Amygdala (tissue), 56 donors: Measurements from ENCODE around the gene CLOCK.

Source experiments
- DNase-seq, 56 donors: peaks; one replicate each; lab custom pipeline; 2025; lab: John Stamatoyannopoulos, UW

CLOCK gene

DNA sequence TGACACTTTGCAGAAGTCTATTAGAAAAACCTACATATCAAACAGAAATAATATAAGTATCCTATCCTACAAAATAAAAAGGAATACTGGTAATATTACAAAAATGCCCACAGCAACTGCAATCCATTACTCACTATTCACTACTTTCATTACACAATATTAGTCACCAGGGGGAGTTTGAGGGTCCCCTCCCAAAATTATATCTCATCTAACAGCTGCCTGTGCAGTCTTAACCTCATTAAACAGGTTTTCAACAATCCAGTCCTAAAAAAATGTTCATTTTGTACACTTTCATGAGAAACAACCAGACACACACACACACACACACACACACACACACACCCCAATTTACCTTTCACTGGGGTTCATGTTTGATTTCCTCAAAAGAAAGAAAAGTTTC is 2.9 kb downstream of the CLOCK start:
- no peak for DNase-seq

DNA sequence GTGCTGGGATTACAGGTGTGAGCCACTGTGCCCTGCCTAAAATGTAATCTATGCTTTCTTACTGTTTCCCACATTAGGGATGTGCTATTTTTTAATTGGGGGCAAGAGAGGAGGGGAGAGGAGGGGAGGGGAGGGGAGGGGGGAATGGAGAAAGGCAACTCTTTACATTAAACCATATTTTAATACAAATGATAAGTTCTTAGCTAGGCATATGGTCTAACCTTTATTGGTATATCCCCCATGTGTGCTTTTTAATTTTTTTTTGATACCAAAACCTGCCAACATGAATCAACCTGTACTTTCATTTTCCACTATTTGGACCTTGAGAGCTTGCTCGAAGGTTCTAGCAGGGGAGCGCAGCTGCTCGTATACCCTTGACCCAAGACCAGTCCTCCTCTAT is 6.4 kb downstream of the CLOCK start:
- DNase-seq: no peak

DNA sequence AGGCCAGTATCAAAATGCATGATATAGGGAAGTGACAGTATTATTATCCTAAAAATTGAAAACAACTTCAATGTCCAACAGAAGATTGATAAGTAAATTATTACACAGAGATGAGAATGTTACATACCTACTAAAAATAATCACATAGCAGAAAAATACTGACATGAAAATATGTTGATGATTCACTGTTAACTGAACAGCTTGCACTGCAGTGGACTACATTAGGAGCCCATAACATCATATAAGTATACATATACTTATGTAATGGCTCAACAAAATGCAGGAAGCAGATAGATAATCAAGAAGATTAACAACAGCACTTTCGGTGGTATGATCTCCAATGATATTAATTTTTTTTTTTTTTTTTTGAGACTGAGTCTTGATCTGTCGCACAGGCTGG is 7.1 kb downstream of the CLOCK start:
- no peak for DNase-seq

DNA sequence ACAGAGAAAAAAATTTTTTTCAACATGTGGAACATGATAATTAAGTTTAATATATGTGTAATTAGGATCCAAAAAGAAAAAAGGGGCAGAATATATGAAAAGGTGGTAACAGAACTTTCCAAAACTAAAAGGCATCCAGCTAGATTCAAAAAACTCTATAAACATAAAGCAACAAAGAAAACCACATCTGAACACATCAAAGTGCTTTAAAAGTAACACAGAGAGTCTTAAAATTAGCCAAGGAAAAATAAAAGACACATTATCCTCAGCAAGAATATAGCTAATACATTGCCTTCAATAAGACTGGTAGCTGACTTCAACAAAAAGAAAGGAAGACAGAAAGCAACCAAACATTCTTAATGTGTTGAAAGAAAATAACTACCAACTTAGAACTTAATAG is 8.2 kb downstream of the CLOCK start:
- no peak for DNase-seq

DNA sequence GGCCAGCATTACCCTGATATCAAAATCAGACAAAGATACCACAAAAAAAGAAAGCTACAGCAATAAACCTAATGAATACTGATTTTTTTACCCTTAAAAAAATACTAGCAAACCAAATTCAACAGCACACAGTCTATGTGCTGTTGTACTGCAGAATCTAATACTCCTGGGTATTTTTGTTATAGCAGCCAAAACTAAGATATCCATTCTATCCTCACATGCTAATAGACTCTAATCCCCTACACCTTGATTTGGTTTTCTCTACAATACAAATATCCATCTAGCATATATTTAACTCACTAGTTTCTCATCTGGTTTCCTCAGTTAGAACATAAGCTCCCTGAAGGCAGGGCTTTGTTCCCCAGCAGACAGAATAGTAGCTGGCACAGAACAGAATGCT is 12.4 kb downstream of the CLOCK start:
- DNase-seq: no peak

DNA sequence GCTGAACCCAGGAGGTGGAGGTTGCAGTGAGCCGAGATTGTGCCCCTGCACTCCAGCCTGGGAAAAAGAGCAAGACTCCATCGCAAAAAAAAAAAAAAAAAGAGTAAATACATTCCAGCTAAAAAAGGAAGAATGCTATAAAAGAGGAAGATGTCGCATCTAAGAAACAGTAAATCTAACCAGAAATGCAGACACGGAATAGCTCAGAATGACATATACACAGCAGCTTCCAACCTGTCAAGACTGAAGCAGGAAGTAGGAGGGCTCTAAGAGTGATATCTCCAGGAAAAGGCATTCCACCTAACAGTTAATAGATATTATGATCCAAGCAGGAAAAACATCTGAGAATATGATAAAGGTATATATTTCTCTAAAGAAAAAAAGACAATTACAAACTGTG is 16.0 kb downstream of the CLOCK start:
- DNase-seq: no peak

DNA sequence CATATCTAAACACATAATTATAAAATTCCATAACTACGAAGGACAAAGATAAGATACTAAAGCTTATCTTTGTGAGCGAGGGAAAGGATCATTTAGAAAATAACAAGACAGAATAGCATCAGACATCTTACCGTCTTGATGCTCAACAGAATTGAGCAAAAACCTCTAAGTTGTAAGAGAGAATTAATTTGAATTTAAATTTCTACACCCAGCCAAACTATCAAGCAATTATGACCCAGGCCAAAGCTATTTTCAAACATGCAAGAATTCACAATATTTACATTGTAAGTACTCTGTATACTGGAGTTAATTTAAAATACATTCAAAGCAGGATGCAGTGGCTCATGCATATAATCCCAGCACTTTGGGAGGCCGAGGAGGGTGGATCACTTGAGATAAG is 16.5 kb downstream of the CLOCK start:
- DNase-seq: no peak

DNA sequence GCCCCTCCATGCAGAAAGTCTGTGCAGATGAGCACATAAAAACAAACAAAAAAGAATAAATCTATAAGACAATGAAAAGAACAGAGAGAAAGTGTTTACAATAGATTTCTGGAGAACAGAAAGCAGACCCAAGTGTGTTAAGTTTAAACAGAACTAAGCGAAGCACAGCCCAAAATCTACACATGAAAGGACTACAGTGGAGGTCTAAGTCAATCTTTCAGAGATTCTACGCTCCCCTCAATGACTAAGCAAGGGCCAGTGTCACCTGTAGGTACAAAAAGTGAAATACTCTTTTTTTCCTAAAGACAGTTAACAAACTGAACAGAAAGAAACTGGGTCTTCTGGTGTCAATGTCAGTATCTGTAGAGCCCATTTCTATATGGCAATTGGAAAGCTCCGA is 18.2 kb downstream of the CLOCK start:
- DNase-seq: no peak

DNA sequence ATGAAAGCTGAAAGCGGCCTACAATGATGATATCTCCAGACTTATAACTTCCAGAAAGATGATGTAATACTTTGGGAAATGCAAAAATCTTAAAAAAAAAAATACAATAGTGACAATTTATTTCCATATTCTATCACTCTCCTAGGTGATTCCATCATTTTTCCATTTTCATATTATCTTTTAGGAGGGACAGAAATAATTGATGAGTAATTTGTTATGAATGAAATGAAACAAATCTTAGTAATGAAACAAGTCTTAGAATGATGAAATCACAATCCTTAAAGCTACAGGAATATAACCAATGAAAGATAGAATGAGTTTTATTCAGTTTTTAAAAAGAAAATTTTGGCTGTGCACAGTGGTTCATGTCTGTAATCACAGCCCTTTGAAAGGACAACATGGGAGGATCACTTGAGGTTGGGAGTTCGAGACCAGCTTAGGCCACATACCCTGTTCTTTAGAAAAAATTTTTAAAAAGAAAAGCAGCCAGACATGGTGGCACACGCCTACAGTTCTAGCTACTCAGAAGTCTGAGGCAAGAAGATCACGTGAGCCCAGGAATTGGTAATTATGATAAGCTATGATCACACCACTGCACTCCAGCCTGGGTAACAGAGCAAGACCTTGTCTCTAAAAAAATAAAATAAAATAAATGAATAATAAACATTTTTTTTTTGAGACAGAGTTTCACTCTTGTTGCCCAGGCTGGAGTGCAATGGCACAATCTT is 21.7 kb downstream of the CLOCK start:
- no peak for DNase-seq

DNA sequence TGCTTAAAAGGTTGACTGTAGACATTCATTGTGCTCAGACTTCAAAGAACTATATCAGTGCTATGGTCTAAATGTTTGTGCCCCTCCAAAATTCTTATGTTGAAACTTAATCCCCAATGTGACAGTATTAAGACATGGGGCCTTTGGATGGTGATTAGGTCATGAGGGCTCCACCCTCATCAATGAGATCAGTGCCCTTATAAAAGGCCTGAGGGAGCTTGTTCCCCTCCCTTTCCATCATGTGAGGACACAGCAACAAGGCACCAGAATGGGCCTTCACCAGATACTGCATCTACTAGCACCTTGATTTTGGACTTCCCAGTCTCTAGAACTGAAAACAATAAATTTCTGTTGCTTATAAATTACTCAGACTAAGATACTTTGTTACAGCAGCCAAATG is 28.3 kb downstream of the CLOCK start:
- no peak for DNase-seq

DNA sequence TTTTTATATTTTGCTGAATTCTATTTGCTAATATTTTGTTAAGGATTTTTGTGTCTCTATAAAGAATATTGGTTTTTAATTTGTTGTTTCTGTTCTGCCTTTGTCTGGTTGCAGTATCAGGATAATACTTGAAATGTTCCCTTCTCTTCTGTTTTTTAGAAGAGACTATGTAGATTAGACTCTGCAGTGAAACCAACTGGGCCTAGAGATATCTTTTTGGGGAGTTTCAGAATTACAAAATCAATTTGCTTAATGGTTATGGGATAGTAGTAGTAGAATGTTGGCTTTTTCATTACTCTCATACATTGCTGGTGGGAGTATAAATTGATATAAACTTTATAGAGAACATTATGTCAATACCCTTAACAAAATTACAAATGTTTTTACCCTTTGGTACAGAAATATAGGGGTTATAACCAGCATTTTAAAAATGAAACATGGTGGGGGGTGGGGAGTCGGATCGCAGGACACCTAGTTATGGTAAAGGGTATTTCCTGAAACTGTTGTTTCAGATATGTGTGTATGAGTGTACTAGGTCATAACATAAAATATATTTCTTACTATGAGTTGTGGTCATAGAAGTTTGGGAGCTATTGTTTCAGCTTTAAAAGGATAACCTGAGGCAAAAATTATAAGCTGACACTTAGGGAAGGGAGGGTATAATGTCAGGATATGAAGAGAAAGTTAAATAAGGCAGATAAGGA is 29.0 kb downstream of the CLOCK start:
- no peak for DNase-seq

DNA sequence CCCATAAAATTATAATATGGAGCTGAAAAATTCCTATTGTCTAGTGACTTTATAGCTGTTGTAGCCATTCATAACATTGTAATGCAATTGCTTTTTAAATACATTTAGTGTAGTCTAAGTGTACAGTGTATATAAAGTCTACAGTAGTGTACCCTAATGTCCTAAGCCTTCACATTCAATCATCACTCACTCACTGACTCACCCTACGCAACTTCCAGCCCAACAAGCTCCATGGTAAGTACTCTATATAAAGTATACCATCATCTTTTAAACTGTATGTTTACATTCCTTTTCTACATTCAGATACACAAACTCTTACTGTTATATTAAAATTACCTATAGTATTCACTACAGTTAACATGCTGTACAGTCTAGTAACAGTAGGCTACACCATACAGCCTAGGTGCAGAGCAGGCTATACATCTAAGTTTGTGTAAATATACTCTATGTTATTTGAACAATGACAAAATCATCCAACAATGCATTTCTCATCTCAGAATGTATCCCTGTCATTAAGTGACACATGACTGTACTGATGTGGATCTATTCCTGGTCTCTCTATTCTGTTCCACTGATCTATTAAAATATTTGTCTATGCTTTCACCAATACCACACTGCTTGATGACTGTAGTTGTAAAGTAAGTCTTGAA is 33.7 kb downstream of the CLOCK start:
- DNase-seq: no peak

DNA sequence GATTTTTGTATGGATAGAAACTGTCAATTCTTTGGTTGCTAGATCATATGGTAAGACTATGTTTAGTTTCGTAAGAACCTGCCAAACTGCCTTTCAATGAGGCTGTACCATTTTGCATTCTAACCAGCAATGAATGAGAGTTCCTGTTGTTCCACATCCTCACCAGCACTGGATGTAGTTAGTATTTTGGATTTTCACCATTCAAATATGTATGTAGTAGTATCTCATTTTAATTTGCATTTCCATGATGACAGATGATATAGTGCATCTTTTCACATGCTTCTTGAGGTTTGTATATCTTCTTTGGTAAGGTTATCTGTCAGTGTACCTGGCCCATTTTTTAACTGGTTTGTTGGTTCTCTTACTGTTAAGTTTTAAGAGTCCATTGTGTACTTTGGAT is 34.6 kb downstream of the CLOCK start:
- DNase-seq: no peak

DNA sequence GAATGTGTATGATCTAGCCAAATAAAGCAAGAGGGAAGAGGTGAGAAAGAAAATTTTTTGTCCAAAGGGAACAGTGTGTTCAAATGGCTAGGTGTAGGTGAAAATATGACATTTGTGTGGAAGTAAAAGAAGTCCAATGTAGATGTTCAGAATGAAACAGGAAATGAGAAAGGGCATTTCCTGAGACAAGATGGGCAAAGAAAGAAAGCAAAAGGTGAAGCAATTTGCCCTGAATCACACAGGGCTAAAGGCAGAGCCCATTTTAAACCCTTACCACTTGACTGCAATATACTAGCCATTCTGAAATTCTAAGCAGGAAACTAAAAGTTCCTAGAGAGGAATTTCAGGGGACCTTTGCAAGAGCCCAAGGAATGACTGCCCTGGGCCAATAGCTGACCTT is 36.0 kb downstream of the CLOCK start:
- DNase-seq: no peak

DNA sequence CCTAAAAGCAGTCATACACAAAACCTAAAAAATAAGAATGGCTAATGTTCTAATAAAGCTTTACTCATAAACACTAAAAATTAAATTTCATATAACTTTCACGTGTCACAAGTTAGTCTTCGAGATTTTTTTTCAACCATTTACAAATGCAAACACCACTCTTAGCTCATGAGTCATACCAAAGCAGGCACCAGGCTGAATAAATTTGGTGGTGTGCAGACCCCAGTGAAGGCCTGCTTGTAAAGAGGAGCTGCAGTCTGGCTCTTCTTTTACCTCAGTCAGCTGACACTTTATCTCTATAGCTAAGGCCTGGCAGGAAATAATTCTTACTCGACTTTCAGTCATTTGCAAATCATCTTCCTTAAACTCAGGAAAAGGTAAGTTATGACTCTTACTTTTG is 37.4 kb downstream of the CLOCK start:
- no peak for DNase-seq

DNA sequence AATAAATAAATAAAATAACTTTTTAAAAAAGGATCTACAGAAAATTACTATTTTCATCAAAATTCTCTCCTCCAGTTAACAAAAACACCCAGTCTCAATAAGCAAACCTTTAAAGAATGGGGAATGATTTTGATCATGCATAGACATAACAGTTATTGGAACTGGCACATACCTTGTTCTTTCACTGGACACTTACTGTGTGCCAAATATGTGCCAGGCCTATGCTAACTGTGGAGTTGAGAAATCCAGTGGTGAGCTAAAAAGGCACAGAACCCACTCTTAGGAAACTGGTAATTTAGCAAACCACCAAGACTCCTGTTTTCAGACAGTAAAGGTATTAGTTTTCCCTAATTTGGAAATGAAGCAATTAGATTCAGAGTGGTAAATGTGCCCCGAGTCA is 39.1 kb downstream of the CLOCK start:
- DNase-seq: no peak

DNA sequence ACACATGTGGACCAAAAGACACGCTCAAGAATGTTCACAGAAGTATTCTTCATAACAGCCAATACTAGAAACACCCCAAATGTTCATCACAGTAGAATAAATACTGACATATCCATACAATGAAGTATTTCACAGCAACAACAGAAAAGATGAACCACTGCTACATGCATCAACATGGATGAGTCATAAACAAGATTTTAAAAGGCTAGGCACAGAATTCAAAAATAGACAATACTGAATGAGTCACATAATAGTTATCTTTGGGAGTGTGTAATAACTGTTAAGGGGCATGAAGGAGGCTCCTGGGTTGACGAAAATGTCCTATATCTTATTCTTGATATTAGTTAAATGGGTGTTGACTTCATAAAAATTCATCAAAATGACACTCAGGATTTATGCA is 43.5 kb downstream of the CLOCK start:
- DNase-seq: no peak

DNA sequence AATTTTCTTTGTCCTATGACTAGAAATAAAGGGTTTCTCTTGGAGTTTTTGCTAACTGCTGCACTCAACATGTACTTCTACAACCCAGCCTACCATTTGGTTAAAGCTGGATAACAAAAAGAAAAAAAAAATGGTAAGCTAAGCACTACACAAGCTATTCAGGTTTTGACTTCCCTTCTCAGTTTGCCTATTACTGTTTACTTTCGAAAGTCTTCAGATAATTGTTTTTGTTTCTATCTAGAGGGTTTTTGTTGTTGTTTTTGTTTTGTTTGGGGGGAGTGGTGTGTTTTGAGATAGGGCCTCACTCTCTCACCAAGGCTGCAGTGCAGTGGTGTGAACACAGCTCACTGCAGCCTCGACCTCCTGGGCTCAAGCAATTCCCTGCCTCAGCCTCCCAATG is 46.6 kb downstream of the CLOCK start:
- no peak for DNase-seq

DNA sequence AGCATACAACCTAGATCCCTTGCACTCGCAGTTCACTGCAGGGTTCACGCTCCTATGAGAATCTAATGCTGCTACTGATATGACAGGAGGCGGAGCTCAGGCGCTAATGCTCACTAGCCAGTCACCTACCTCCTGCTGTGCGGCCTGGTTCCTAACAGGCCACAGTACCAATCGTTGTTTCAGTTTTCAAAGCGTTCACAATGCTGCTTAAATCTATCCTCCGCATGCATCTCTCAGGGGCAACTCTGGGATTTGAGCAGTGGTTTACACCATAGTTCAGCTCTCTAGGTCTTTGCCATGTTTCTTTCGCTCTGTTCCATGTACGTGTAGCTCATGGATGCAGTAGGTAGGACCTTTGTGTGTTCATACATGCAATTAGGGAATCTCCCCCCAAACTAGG is 47.2 kb downstream of the CLOCK start:
- no peak for DNase-seq

DNA sequence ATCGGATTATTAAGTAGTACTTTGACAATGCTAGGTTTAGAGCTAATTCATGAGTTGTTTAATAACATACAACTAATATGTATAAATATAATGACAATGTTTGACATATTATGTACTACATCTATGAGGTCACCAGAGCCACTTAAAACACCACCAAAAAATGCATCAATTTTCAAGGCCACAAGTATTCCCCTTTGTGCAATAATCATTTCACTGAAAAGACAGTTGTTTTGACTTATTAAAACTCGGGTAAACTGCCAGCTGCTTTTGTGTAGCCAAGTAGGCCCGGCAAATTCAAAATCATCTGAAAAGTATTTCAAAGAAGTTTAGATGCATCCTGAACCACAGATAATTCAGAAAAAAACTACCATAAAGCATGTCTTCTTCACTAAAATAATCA is 48.7 kb downstream of the CLOCK start:
- no peak for DNase-seq

DNA sequence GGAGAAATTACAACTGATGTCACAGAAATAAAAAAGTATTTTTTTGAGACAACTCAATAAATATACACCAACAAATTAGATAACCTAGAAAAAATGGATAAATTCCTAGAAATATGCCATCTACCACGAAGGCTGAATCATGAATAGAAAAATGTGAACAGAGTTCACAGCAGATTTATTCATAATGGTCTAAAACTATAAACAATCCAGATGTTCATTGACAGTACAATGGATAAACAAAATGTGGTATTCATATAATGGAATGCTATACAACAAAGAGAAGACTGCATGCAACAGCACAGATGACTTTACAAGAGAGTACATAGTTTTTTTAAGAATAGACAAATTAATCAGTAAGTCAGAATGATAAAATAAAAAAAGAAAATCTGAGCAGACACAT is 55.2 kb downstream of the CLOCK start:
- no peak for DNase-seq

DNA sequence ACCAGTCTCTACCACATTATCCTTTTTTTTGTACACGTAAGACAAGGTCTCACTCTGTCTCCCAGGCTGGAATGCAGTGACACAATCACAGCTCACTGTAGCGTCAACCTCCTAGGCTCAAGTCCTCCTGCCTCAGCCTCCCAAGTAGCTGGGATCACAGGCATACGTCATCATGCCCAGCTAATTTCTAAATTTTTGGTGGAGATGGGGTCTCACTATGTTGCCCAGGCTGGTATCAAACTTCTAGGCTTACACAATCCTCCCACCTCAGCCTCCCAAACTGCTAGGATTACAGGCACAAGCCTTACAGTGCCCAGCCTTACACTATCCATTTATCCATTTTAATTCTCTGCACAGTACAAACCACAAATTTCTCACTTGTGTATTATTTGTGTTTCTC is 58.0 kb downstream of the CLOCK start:
- no peak for DNase-seq
